ENCODE data around the gene ROBO1.

The ROBO1 gene

GRCh38 chr3:78823859-78824258, 943.9 kb downstream of the ROBO1 start:
- no peak for DNase-seq

- no peak for DNase-seq
Observed at GRCh38 chr3:78823434-78823833, 944.4 kb downstream of the ROBO1 start.

GRCh38 chr3:78822726-78823125, 945.1 kb downstream of the ROBO1 start:
- no peak for DNase-seq

- DNase-seq, result no peak
Observed at GRCh38 chr3:78820542-78820941, 947.3 kb downstream of the ROBO1 start.

GRCh38 chr3:78818161-78818985, 949.4 kb downstream of the ROBO1 start:
- no peak for DNase-seq

- DNase-seq, result no peak
Observed at GRCh38 chr3:78814893-78815562, 952.8 kb downstream of the ROBO1 start.

GRCh38 chr3:78812166-78812565, 955.6 kb downstream of the ROBO1 start:
- DNase-seq, result no peak

- DNase-seq, result no peak
Observed at GRCh38 chr3:78809966-78810365, 957.8 kb downstream of the ROBO1 start.

GRCh38 chr3:78804251-78805037, 963.4 kb downstream of the ROBO1 start:
- DNase-seq, result no peak

- no peak for DNase-seq
Observed at GRCh38 chr3:78802562-78802930, 965.3 kb downstream of the ROBO1 start.

GRCh38 chr3:78801926-78802561, 965.8 kb downstream of the ROBO1 start:
- DNase-seq, result no peak

- no peak for DNase-seq
Observed at GRCh38 chr3:78799681-78800080, 968.1 kb downstream of the ROBO1 start.

- no peak for DNase-seq
Observed at GRCh38 chr3:78798266-78798832, 969.4 kb downstream of the ROBO1 start.

GRCh38 chr3:78794431-78794830, 973.4 kb downstream of the ROBO1 start:
- no peak for DNase-seq

GRCh38 chr3:78792733-78793132, 975.1 kb downstream of the ROBO1 start:
- DNase-seq, result no peak

GRCh38 chr3:78792212-78792611, 975.6 kb downstream of the ROBO1 start:
- no peak for DNase-seq

- no peak for DNase-seq
Observed at GRCh38 chr3:78791753-78792152, 976.0 kb downstream of the ROBO1 start.

GRCh38 chr3:78788839-78789238, 979.0 kb downstream of the ROBO1 start:
- DNase-seq, result no peak

- no peak for DNase-seq
Observed at GRCh38 chr3:78785004-78785403, 982.8 kb downstream of the ROBO1 start.

GRCh38 chr3:78781351-78781750, 986.4 kb downstream of the ROBO1 start:
- DNase-seq, result no peak

GRCh38 chr3:78765671-78766485, 1001.9 kb downstream of the ROBO1 start:
- no peak for DNase-seq

- no peak for DNase-seq
Observed at GRCh38 chr3:78764634-78765033, 1003.2 kb downstream of the ROBO1 start.
